Esophagus muscularis mucosa (tissue), 3 donors: ENCODE measurements around the gene POLDIP2.

Source experiments
- CTCF ChIP-seq, 3 experiments: fragments of 200-600 bp in 2 of 3; fragments of 450-650 bp in 1 of 3; sonication (generic) in 2 of 3; IDR thresholded peaks; one replicate each; pipeline ENCODE4 v1.5.1; 2017 to 2019; ENCODE audit warnings: antibody characterized with exemption in 3 of 3, mild to moderate bottlenecking in 2 of 3, moderate library complexity in 1 of 3
- POLR2A ChIP-seq: fragments of 450-650 bp; IDR thresholded peaks from one replicate; pipeline ENCODE4 v1.6.1; 2017; ENCODE audit warnings: antibody characterized with exemption, moderate library complexity, mild to moderate bottlenecking, low read depth
- POLR2AphosphoS5 ChIP-seq, 2 donors: sonication (generic); formaldehyde crosslinking; IDR thresholded peaks; one replicate each; pipeline ENCODE4 v1.6.1; 2017; ENCODE audit warnings: antibody characterized with exemption in 2 of 2

- TF ChIP-seq CTCF (IDR thresholded peaks at IDR 0.05) (no peak), POLR2AphosphoS5 (IDR thresholded peaks at IDR 0.05) (no peak), POLR2A (no peak)
These were observed 44.9 kb upstream of the POLDIP2 start for GRCh38 chr17:28402224-28402630.
